ENCODE data around the gene CDC42EP2.

CDC42EP2 gene, protein sequence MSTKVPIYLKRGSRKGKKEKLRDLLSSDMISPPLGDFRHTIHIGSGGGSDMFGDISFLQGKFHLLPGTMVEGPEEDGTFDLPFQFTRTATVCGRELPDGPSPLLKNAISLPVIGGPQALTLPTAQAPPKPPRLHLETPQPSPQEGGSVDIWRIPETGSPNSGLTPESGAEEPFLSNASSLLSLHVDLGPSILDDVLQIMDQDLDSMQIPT

DNA sequence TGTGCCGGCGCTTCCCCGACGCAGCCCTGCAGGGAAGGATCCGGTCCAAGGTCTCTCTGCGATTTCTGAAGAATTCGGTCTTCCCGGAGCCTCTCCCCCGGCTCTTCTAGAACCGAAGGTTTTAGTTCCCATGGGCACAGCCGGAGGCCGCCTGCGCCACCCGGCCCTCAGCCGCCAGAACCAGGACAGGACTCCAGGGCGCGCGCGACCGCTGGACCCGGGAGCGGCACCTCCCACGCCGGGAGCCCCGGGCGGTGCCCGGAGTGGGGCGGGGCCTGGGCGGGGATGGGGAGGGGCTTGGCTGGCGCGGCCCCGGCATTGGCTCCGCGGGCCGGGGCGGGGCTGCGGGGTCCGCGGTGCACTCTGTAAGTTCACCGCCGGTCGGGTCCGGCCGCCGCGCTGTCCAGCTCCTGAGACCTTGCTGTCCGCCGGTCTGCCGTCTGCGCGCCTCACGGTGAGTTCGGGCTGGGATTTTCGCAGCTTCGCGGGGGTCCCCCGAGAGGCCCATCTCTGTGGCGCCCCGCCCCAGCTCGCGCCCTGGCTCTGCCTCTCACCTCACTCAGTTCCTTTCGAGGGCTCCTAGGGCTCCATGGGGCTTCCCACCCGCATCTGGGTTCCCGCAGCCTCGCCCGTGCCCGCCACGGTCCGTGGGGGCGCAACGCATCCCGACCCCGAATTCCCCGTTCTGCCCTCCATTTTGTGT lies at the start of gene CDC42EP2:
Gene CDC42EP2 (plus strand): TSS at position 366 of the 703 bp plus-strand sequence. CDS start 6,033 bp downstream, outside the sequence.
- peak; percentile 55 for DNase-seq

DNA sequence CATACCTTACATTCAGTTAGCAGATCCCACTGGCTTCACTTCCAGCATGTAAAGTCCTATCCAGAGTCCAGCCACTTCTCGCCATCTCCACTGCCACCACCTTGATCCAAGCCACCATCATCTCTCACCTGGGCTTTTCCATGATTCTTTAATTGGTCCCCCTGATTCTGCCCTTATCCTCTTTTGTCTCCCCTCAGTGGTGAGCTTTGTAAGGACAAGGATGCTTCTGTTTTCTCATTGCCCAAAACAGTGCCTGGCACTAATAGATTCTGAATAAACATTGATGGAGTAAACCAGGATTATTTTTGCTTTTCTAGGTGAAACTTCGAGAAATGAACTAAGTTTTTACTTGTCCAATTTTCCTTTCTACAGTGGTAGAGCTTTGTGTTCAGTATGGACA lies 48.5 kb upstream of the CDC42EP2 start:
- no peak for DNase-seq

DNA sequence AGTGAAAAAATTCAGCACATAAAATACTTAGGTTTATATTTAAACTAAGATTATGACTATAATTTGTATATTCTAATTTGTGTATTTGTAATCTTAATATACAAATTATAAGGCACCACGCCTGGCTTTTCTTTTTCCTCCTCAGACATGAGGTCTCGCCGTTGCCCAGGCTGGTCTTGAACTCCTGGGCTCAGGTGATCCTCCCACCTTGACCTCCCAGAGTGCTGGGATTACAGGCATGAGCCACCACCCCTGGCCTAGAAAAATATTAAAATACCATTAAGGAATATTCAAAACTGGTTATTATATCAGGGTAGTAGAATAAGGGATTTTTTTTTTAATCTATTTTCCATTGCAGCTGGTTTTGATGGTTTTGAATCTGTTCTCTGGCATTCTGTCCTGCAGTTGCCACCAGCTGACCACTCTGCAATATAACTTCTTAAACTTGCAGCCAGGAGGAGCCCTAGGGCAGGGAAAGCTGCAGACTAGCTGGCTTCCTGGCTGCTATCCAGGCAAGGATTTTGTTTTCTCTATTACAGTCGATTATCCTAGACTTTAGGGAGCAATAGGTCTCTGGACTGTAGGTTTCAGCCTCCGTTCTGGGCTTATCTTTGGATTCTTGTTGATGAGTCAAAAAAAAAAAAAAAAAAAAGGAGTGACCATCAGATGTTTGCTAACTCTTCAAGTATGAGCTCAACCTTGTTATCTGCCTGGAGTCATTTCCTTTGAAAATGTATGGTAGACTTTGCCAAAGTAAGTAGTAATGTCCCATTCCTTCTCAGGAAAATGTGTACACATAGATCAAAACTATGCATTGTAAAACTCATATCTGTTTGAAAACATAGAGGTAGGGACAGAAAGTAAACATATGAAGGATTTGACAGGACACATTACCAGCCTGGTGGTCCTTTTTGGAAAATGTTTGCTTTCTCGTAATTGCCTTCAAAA lies 39.7 kb upstream of the CDC42EP2 start:
- DNase-seq = no peak

DNA sequence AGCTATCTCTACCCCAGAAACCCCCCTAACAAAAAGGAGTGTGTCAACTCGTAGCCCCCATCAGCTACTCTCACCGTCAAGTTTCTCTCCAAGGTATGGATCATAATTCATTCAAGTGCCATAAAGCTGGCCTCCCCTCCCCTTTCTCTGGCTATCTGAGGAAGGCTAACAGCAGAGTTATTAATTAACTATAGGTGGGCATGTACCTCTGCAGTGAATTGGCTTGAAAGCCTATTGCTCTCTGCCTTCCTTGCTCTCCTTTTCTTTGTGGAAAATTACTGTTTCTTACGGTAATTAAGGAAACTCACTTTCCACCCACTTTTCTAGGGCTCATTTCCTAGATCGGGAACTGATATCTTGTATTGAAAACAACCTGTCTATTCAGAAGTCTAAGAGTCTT lies 38.8 kb upstream of the CDC42EP2 start:
- no peak for DNase-seq

DNA sequence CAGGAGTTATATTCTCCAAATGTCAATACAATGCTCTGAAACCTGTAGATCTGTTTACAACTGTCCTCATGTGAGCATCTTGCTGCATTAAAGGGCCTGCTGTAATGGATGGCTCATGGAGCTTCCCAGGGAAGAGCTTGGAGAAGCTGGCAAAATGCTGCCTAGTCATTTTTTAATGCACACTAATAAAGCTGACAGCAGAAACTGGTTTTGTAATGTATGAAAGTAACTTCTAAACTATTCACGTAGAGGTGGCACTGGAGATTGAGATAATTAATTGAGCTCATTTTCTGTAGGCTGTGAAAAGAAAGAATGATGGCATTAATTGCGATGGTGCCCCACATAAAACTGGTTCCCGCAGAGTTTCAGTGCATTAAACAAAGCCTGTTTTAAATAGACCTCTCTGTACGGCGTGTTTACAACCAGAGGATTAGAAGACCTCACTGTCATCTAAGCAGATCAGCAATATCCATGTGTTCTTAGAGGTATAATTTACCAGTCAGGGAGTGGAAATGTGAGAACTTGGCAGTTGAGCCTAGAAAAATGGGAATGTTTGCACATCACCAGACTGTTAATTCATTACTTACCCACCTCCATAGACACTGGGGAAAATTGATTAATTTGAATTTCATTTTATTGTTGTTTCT lies 36.9 kb upstream of the CDC42EP2 start:
- DNase-seq = no peak

DNA sequence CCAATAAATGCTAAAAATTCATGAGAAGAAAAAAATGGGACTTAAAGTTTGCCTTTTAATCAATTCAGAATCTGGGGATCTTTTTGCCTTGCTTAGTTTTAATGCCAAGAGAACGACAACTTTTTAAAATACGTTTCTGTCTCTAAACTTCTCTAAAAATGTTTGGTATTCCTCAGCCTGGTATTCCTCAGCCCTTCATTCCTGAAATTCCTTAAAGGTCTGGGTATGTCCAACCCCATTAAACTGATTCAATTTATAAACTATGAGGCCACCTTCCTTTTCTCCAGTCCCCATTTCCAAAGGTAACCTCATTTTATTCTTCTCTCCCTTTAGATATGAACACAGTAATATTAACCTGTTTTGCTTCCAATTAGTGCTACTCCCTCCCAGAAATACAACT lies 36.3 kb upstream of the CDC42EP2 start:
- no peak for DNase-seq

DNA sequence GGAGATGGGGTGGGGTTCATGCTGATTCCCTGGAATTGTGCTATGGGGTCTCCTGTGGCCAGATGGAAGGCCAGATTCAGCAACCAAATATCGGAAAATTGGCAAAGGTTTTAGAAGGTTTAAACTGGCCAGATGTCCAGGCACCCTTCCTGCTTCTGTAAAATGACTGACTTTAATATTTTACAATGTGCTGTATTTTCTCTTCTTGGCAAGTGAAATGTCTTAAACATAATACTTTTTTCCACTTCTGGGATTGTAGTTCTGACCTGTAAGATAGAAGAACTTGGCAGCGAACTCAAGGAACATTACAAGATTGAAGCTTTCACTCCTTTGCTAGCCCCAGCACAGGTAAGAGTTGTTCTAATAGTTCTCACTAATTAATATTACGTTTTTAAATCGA lies 35.4 kb upstream of the CDC42EP2 start:
- DNase-seq = no peak

DNA sequence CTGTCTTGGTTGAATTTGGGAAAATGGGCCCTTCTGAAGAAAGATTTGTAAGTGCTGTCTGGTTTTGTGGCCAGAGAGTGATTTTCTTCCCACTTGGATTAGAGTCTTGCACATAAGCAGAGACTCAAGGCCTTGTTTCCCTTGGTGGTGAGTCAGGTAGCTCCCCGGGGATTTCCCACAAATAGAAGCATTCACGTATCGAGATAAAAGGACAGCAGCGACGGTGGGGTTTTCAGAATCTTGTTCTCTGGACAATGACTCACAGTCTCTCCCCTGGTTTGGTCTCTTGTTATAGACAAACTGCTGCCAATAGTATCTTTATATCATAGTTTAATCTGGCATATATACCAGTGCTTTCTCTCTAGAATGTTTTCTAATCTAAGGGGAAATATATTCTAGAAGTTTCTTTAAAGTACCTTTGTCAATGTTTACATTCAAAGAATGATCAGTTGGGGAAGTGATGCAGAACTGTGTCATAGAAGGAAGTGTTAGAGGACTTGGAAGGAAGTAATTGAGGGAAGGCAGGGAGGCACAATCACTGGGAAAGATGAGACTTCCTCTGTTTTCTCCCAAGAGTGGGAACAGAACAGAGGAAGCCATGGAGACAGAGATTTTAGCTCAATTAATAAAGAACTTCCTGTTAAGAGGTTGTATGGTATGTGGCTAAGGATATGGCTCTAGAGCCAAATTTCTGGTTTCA lies 34.8 kb upstream of the CDC42EP2 start:
- peak; percentile 46 for DNase-seq

DNA sequence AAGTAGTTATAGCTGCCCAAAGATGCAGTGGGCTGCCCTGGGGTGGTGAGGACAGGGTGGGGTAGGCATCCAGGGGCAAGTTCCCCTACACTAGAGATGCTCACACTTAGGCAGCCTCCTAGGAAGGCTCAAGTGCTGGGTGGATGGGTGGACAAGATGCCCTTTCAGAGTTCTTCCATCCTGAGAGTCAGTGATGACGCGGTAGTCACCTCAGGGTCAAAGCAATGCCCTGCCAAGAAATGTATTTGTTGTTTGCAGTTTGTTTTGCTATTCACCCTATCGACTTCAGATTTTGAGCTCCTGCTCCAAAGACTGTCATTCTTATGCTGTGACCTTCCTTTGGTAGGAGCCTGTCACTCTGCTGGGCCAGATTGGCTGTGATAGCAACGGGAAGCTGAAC lies 34.0 kb upstream of the CDC42EP2 start:
- no peak for DNase-seq

DNA sequence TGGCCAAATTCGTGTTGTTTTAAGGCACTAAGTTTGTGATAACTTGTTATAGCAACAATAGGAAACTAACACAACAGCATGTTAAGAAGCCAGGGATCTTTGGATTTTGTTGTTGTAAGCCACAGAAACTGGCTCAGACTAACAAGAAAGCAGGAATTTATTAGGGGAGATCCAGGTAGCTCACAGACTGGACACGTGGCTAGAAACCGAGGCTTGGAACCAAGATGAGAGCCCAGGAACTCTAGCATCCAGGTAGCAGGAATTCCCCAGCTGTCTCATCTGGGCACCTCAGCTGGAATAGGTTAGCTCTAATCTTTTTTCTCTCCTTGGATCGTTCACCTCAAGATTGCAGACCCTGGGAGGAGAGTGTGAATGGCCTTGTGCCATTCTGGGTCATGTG lies 28.0 kb upstream of the CDC42EP2 start:
- no peak for DNase-seq

DNA sequence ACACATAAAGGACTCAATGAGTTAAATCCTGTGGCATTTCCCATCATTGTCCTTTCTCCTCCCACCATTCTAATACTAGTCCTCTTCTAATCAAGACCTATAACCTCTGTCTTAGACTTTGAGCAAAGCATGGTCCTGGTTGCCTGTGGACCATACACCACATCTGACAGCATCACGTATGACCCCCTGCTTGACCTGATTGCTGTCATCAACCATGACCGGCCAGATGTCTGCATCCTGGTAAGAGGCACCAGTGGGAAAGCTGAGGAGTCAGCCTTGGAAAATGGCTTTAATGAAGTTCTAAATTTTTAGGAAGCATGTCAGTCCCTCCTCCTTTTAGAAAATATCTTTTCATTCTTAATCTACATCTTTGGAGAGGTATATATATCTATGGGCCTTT lies 27.1 kb upstream of the CDC42EP2 start:
- no peak for DNase-seq

DNA sequence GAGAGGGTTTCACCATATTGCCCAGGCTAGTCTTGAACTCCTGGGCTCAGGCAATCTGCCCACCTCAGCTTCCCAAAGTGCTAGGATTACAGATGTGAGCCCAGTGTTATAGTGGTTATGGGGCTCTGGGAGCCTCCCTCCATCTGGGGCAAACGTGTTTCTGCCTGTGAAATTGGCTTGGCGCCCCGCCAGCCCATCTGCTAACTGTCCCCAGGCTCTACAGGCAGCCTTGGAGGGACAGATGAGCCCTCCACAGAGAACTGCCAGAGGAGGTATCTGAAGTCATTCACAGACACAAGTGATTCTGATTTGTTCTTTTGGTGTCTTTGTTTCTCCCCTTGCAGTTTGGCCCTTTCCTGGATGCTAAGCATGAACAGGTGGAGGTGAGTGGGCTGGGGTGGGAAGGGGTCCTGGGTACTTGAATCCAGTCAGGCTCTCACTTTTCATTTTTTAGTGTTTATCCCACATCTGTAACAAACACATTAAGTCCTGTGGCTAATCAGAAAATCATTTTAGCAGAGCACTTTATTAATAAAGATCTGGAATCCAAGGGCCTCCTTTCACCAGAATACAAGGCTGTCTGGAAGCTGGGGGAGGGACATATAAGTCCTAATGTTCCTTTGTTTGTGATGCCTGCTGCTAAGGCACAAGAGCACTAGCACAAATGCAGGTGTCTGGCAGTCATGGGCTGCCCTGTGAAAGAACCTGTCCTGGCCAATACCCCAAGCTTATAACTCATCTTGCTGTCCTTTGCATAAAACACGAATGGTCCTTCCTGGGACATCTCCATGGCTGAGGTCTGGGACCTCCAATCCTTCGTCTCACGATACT lies 25.7 kb upstream of the CDC42EP2 start:
- DNase-seq = no peak

DNA sequence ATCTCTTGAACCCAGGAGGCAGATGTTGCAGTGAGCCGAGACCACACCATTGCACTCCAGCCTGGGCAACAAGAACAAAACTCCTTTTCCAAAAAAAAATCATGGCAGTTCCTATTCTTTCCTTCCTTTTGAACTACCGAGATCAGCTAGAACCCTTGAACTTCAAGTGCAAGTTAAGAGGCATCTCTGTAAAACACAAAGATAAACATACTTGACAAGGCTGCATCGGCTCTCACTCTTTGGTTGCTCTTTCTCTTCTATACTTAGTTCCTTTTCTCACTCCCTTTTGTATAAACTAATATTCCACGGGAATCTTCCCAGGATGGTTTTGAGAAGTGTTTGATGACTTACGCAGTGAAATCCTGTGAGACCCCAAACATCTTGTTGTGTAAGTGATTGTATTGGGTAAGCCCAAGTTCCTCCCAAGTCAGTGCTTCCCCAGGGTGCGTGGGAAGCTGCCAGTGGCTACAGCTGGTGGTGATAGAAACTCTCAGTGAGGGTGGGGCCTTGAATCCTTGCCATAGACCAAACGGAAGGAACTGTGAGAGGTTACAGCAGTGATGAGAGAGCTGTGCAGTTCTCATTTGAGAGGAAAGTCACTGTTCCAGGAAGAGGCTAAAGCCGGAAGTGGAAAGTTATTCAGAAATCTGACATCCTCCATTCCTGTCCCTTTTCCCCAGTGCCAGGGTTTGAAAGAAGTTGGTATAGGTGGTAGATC lies 24.1 kb upstream of the CDC42EP2 start:
- DNase-seq = no peak

DNA sequence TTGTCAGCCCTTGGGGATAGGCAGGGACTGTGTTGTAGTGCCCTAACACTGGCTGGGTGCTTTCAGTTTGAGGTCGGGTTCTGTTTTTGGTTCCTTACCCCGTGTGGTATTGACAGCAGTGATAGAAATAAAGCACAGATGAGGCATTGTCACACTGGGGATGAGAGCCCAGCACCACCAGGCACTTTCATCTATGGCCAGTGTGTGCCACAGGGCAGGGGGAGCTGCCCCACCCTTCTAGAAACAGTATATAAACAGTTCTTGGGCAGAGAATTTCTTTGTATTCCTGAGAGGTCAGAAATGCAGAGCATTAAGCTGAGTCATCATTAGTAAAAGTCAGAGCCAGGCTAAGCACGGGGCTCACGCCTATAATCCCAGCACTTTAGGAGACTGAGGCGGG lies 23.1 kb upstream of the CDC42EP2 start:
- DNase-seq = no peak

DNA sequence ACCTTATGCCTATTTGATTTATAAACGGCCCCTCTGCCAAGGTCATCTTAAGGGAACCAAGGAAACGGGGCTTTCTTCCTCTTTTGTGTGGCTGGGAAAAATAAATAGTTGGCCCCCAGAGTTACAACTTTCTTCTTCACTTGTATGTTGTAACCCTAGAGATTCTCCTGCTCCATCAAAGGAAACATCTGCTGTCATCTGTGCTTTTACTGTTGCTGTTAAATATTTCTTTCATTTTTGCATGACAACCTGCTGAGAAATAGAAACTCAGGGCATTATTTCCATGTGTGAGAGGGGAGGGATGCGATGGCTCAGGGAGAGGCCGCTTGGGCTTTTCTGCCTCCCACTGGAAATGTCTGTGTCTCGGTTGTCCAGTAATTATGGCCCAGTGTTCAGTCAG lies 21.8 kb upstream of the CDC42EP2 start:
- no peak for DNase-seq

DNA sequence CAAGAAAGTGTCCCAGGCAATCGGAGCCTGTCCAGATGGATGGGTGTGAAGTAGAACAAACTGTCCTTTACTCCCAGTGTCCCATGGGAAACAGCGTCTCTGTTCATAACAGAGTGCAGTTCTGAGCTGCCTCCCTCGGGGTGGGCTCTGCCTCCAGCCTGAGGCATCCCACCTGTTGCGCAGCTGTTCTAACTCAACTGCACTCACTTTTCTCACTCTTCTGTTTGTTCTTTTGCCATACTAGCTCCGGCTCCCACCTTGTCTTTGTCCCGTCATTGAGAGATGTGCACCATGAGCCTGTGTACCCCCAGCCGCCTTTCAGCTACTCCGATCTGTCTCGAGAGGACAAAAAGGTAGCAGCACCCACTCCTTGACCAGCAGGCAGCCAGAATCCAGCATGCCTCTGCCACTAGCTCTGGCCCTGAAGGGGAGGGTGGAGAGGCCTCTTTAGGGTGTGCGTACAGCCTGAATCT lies 20.7 kb upstream of the CDC42EP2 start:
- no peak for DNase-seq

DNA sequence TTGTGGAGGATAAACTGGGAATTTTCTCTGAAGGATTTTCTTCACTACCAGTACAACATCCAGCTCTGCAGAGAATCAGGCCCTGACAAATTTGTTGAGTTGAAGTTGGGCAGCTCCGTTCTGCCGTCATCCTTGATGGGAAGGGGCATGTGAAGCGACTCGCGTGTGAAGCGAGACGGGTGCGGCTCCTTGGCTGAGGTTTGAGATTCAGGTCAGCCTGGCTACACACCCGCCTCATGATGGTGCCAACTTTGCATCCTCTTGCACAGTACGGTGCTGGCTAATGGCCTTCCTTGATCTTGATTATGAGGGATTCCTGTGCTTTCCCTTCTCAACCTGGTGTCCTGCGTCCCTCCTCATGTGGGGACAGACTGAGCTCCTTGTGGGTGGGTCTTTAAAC lies 19.7 kb upstream of the CDC42EP2 start:
- DNase-seq = no peak

DNA sequence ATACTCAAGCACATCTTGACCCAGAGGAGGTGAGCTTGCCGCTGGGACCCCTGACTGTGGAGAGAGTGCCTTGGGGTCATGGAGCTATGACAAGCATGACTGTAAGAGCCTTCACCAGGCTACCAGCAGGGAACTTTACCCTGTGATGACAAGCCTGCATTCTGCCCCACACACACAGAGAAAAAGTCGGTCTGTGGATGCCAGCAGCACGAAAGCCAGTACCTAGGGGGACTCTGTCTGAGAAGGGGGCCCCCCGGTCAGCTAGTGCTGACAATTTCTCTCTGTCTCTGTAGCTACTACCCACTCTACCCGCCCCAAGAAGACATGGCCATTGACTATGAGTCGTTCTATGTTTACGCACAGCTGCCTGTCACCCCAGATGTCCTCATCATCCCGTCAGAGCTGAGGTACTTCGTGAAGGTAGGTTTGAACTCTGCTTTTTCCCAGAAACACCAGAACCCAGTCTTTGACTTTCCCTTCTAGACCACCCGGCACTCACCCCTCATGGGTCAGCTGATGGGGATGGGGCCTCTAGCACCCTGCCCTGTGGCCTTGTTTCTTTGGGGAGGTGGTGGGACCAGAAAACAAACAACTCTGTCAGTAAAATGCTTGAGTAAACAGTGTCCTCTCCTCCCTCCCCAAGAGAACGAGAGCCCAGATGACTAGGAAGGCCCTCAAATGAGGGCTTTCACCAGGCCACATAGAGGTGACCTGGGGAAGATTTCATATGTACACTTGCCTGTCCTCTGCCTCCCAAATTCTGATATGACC lies 18.9 kb upstream of the CDC42EP2 start:
- no peak for DNase-seq

DNA sequence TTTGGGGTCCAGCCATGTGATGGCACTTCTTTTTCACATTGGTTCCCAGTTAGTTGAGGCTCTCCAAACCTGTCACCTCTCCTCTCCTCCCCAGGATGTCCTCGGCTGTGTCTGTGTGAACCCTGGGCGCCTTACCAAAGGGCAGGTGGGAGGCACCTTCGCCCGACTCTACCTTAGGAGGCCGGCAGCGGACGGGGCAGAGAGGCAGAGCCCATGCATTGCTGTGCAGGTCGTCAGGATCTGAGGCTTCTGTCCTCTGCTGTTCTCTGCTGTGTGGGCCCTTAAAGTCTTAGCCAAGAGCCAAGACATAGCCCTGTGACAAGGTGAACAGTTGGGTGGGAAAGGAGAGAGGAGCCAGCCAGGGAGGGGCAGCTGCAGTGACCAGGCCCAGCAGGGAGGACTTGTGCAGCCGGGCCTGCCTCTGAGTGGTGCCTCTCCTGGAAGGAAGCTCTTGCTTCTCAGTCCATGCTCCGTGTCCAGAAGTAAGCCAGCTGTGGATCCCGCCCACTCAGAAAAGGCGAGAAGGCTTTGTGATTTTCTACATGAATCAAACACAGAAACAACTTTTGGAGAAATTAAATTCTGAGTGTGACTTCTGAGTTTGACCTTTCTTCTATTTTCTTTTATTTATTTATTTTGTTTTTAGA lies 17.5 kb upstream of the CDC42EP2 start:
- DNase-seq = no peak

Measured in activated CD4-positive, alpha-beta T cell treated with anti-CD3 and anti-CD28 coated beads for 1 hour (primary cell).